SK-N-SH (cell line): ENCODE results near the gene SMIM3. TPM values are rescaled to one million over a fixed set of nuclear protein-coding genes. Genes with fewer than 3 reads are reported as not detected.

Experiments used
- CTCF ChIA-PET: fragments of 300-600, 350-600 bp; formaldehyde crosslinking; extraction: SDS; loops from one replicate; lab custom pipeline; 2021; lab: Yijun Ruan, JAX
- POLR2A ChIA-PET: fragments of 350-600 bp; sonication (Branson Sonifier 250); formaldehyde crosslinking; extraction: SDS; loops from one replicate; lab custom pipeline; 2020; ENCODE audit warnings: antibody characterized with exemption, inconsistent platforms; lab: Yijun Ruan, JAX
- DNase-seq: peaks from one replicate; pipeline ENCODE4 v3.0.0; 2012
- H2AFZ ChIP-seq: fragments of 200-600 bp; sonication (generic); 2 replicates; pipeline ENCODE4 v1.8.1; 2016; ENCODE audit warnings: antibody characterized with exemption, mild to moderate bottlenecking, low read depth
- H3F3A ChIP-seq: fragments of 200-600 bp; sonication (generic); replicated peaks from 2 replicates; pipeline ENCODE3; 2016; ENCODE audit warnings: antibody characterized with exemption, mild to moderate bottlenecking; ENCODE audit not compliant: insufficient read depth
- H3K27ac ChIP-seq, 2 experiments: fragments of 200-500 bp in 1 of 2; fragments of 200-600 bp in 1 of 2; sonication (Bioruptor generic) in 1 of 2; sonication (generic), shearing (Covaris generic) in 1 of 2; 2 replicates each; pipeline versions ENCODE4 v1.5.1 to v1.6.1; 2014 to 2016; ENCODE audit warnings: low read depth in 2 of 2, inconsistent platforms in 1 of 2, low read length in 1 of 2, mild to moderate bottlenecking in 1 of 2, mixed read lengths in 1 of 2
- H3K27me3 ChIP-seq: fragments of 200-600 bp; sonication (generic), shearing (Covaris generic); 2 replicates; pipeline ENCODE4 v1.6.1; 2016; ENCODE audit warnings: mixed run types; ENCODE audit not compliant: insufficient read depth
- H3K36me3 ChIP-seq, 2 experiments: fragments of 200-500 bp in 1 of 2; fragments of 200-600 bp in 1 of 2; sonication (Bioruptor generic) in 1 of 2; sonication (generic) in 1 of 2; replicated peaks in 1 of 2; 2 replicates each; pipeline versions ENCODE3 to v1.5.1; 2014 to 2016; ENCODE audit warnings: low read length in 1 of 2, mild to moderate bottlenecking in 1 of 2; ENCODE audit not compliant: insufficient read depth in 2 of 2, control insufficient read depth in 1 of 2
- H3K4me1 ChIP-seq, 2 experiments: fragments of 200-500 bp in 1 of 2; fragments of 200-600 bp in 1 of 2; sonication (Bioruptor generic) in 1 of 2; sonication (generic), shearing (Covaris generic) in 1 of 2; 2 replicates each; pipeline versions ENCODE4 v1.5.1 to v1.6.1; 2014 to 2016; ENCODE audit warnings: low read depth in 1 of 2, low read length in 1 of 2, mixed run types in 1 of 2; ENCODE audit not compliant: insufficient read depth in 2 of 2, control insufficient read depth in 1 of 2
- H3K4me2 ChIP-seq: fragments of 200-600 bp; sonication (generic), shearing (Covaris generic); 2 replicates; pipeline ENCODE4 v1.6.1; 2017; ENCODE audit warnings: mixed run types
- H3K4me3 ChIP-seq, 2 experiments: fragments of 200-500 bp in 1 of 2; fragments of 200-600 bp in 1 of 2; sonication (Bioruptor generic) in 1 of 2; sonication (generic), shearing (Covaris generic) in 1 of 2; 2 replicates each; pipeline versions ENCODE4 v1.5.1 to v1.8.1; 2014 to 2016; ENCODE audit warnings: low read depth in 2 of 2, inconsistent platforms in 1 of 2, low read length in 1 of 2, mild to moderate bottlenecking in 1 of 2, mixed read lengths in 1 of 2, moderate library complexity in 1 of 2
- H3K79me2 ChIP-seq: fragments of 200-600 bp; sonication (generic); 2 replicates; pipeline ENCODE4 v1.8.1; 2017; ENCODE audit warnings: mild to moderate bottlenecking; ENCODE audit not compliant: insufficient read depth
- H3K9ac ChIP-seq: fragments of 200-600 bp; sonication (generic); 2 replicates; pipeline ENCODE4 v1.6.1; 2017; ENCODE audit warnings: mixed run types
- H3K9me2 ChIP-seq: fragments of 200-600 bp; sonication (generic); 2 replicates; pipeline ENCODE4 v1.6.1; 2017; ENCODE audit warnings: mixed run types
- H3K9me3 ChIP-seq: fragments of 200-600 bp; sonication (generic); 2 replicates; pipeline ENCODE4 v1.6.1; 2017; ENCODE audit warnings: mixed run types, mild to moderate bottlenecking, moderate library complexity
- H4K20me1 ChIP-seq: fragments of 200-600 bp; sonication (generic); 2 replicates; pipeline ENCODE4 v1.6.1; 2017; ENCODE audit warnings: mild to moderate bottlenecking, mixed run types; ENCODE audit not compliant: insufficient read depth
- CTCF ChIP-seq: fragments of 200-600 bp; sonication (generic); IDR thresholded peaks from 2 replicates; pipeline ENCODE4 v1.6.1; 2017; ENCODE audit warnings: antibody characterized with exemption, mild to moderate bottlenecking, moderate library complexity
- ELF1 ChIP-seq: IDR thresholded peaks from 2 replicates; pipeline ENCODE4 v1.4.0; 2012
- FOXJ3 ChIP-seq: sonication (generic); formaldehyde crosslinking; IDR thresholded peaks from 2 replicates; pipeline ENCODE4 v1.5.1; 2020; ENCODE audit warnings: mild to moderate bottlenecking, missing genetic modification reagents
- FOXM1 ChIP-seq: IDR thresholded peaks from 2 replicates; pipeline ENCODE4 v1.4.0; 2012; ENCODE audit warnings: low read depth, mild to moderate bottlenecking
- IRF3 ChIP-seq: fragments of 150-350 bp; IDR thresholded peaks from 2 replicates; pipeline ENCODE4 v1.6.1; 2016; ENCODE audit warnings: mild to moderate bottlenecking, low read depth, low read length
- JUND ChIP-seq: IDR thresholded peaks from 2 replicates; pipeline ENCODE4 v1.4.0; 2012
- MAX ChIP-seq: IDR thresholded peaks from 2 replicates; pipeline ENCODE4 v1.4.0; 2012; ENCODE audit warnings: low read depth
- MEF2A ChIP-seq: IDR thresholded peaks from 2 replicates; pipeline ENCODE4 v1.4.0; 2012; ENCODE audit warnings: low read depth, borderline replicate concordance
- MXI1 ChIP-seq: IDR thresholded peaks from 2 replicates; pipeline ENCODE4 v1.6.1; 2012; ENCODE audit warnings: mild to moderate bottlenecking, low read depth, low read length, improper control_type of control experiment
- RAD21 ChIP-seq: IDR thresholded peaks from 2 replicates; pipeline ENCODE4 v1.6.1; 2012; ENCODE audit warnings: mild to moderate bottlenecking, low read length
- RCOR1 ChIP-seq: fragments of 150-350 bp; IDR thresholded peaks from 2 replicates; pipeline ENCODE4 v1.6.1; 2017; ENCODE audit warnings: antibody characterized with exemption, low read length
- RXRA ChIP-seq: IDR thresholded peaks from 2 replicates; pipeline ENCODE4 v1.4.0; 2012; ENCODE audit warnings: low read depth, mild to moderate bottlenecking, borderline replicate concordance
- SIN3A ChIP-seq: IDR thresholded peaks from 2 replicates; pipeline ENCODE4 v1.6.1; 2012; ENCODE audit warnings: low read depth, mild to moderate bottlenecking, low read length, moderate library complexity, borderline replicate concordance
- SMC3 ChIP-seq: IDR thresholded peaks from 2 replicates; pipeline ENCODE4 v1.6.1; 2012; ENCODE audit warnings: low read depth, low read length, improper control_type of control experiment
- TEAD4 ChIP-seq: IDR thresholded peaks from 2 replicates; pipeline ENCODE4 v1.4.0; 2012; ENCODE audit warnings: mild to moderate bottlenecking, borderline replicate concordance; ENCODE audit not compliant: insufficient read depth
- USF2 ChIP-seq: fragments of 150-350 bp; IDR thresholded peaks from 2 replicates; pipeline ENCODE4 v1.6.1; 2017; ENCODE audit warnings: antibody characterized with exemption, low read length, low read depth, borderline replicate concordance
- ZBTB33 ChIP-seq: IDR thresholded peaks from 2 replicates; pipeline ENCODE4 v1.4.0; 2012; ENCODE audit warnings: low read depth, borderline replicate concordance
- polyA plus RNA-seq, 3 experiments: library from polyadenylated mRNA; depleted of rRNA; stranded (reverse); fragments of >200 nt; gene quantifications; 2 replicates each; pipeline ENCODE4 v1.2.3, GENCODE V29; 2012

SMIM3 gene
- polyA plus RNA-seq, 1 of the 3 experiments (the other 2 are of a cell fraction): 39.9 TPM

- TF ChIP-seq USF2 (no peak), JUND (no peak), RXRA (no peak), TEAD4 (no peak), SMC3 (no peak), MAX (no peak), IRF3 (no peak)
Measured at GRCh38 chr5:150787656-150788055, 9.1 kb downstream of the SMIM3 start (continued).

GRCh38 chr5:150788977-150789376, 10.4 kb downstream of the SMIM3 start:
- H3K79me2 ChIP-seq: peaks cover 77% of the 10 kb centered on the region
- POLR2A ChIA-PET: interaction anchor here (0.6 kb wide), 1 partner anchor 99 kb away, joined by 3 read pairs; no protein-coding TSS in a partner anchor
- H2AFZ ChIP-seq: no peak overlapping the region
- H3K4me2 ChIP-seq: peak overlapping the region; percentile 80
- H3K9me3 ChIP-seq: no peaks in the 10 kb centered on the region; the same call in 1 of the 2 replicates
- H3K9ac ChIP-seq: 0 out of 2 replicates have a peak overlapping the region, but pooled peaks have one; percentile 63
- CTCF ChIA-PET: interaction anchor here (1.0 to 1.8 kb wide), 3 partner anchors 9 to 12 kb away, joined by 3 to 8 read pairs (median 5); partner anchors contain the start of gene SMIM3
- no peaks in the 10 kb centered on the region for H3K27me3 ChIP-seq
- DNase-seq: no peak
- no peaks in the 10 kb centered on the region for H4K20me1 ChIP-seq
- peak overlapping the region in 1 of 2 experiments; percentile 35; a peak in 1 of 4 replicates for H3K4me3 ChIP-seq
- no peaks in the 10 kb centered on the region for H3K9me2 ChIP-seq
- H3K36me3 ChIP-seq: peaks cover 0 to 13% of the 10 kb centered on the region in 2 experiments
- H3K27ac ChIP-seq: peak overlapping the region; percentile 76 to 94
- H3K4me1 ChIP-seq: peaks cover 14 to 55% of the 10 kb centered on the region in 2 experiments
- peaks cover 43% of the 10 kb centered on the region for H3F3A ChIP-seq
- TF ChIP-seq CTCF (no peak), ZBTB33 (no peak), RAD21 (no peak), MXI1 (no peak), JUND (peak; percentile 75), FOXM1 (peak; percentile 85), MEF2A (no peak), IRF3 (no peak), ELF1 (no peak), USF2 (no peak), SIN3A (no peak), RCOR1 (no peak), MAX (no peak), RXRA (peak; percentile 84; the same call in 1 of the 2 replicates), FOXJ3 (CRISPR knock-in tag) (no peak)
